HL-60/S4 (cell line): ENCODE measurements around the gene PUS7L.
"Not testable (repeated sequence)": the region's sequence is repeated elsewhere in the genome, so short reads cannot be mapped to it uniquely, and the experiment has no call there.

Experiments
- in situ Hi-C: fragments of 300-500 bp; cut with MboI; formaldehyde crosslinking; loops from 2 replicates; pipeline ENCODE4 v1.14.3; 2022; ENCODE audit warnings: low sequenced_read_pairs

Gene PUS7L

DNA sequence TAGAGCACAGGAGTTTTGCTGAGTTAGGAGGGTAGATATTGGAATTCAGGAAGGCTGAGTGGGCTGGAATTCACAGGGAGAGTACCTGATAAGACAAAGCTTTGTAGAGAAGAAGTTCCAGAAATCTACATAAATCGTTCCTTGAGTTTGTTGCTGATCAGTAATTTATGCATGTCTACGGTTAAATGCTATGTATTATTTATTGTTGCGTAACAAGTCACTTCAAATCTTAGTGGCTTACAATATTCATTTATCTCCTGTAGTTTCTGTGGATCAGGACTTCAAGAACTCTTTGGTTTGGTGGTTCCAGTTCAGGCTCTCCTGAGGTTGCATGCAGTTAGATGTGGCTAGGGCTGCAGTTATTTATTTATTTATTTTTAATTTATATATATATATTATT lies 7.8 kb downstream of the PUS7L start:
- in situ Hi-C loops: no loop called here

DNA sequence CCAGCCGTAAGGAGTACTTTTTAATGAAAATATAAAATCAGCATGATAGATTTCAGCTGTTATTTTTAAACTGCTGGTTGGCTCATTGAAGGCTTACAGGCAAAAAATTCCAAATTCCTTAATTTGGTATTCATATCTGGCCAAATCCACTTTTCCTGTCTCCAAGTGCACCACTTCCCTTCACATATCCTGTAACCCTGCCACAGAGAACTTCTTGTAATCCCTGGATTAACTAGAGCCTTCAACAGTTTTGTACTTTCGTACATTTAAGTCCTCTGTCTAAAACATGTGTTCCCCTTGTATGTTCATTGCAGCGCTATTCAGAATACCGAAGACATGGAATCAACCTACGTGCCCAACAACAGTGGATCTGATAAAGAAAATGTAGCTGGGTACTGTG lies 9.6 kb downstream of the PUS7L start:
- in situ Hi-C loops: no loop called here

DNA sequence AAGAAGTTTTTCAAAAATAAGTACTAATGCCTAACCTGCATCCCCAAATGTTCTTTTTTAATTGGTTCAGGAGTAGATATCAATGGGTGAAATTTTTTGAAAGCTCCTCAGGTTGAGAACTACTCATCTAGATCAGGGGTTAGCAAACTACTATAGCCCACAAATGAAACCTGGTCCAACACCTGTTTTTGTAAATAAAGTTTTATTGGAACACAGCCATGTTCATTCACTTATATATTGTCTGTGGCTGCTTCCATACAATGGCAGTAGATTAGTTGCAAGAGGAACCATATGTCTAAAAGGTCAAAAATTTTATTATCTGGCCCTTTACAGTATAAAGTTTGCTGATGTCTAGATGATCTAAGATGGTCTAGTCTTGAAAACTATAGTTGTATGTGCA lies 13.8 kb downstream of the PUS7L start:
- in situ Hi-C loops: no loop called here

DNA sequence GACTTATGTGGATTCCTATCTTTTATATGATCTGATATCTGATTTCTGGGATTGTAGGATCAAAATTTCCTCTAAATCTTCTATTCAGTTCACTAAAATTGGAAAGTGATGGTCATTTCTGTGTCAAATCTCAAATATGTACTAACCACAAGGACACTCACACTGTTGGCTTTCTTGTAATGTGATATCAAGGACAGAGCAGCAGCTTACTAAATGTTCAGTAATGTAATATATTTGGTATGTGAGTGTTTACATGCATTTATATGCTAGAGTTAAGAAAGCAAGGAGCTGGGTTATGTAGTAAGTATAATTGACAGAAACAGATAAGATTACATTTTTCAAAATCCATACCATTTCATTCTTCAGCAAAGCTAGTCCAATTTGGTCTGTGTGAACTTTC lies 16.5 kb downstream of the PUS7L start:
- in situ Hi-C loops: no loop called here

DNA sequence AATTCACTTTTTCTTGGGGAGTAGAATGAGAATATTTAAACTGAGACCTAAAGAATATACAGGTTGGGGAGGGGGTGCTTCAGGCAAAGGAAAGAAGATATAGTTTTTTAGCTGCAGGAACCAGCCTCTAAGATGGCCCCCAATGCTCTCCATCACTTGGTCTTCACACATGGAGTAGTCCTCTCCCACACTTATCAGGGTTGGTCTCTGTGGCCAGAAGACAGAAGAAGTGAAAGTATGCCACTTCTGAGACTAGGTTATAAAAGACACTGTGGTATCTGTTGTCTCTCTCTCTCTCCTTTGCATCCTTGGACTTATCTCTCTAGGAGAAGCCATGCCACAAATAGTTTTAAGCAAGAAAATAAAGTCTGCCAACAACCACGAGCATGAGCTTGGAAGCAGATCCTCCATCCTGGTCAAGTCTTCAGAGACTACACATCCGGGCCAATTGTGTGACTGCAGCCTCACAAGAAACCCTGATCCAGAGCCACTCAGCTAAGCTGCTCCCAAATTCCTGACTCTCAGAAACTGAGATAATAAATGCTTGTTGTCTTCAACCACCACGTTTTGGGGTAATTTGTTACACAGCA lies 18.0 kb downstream of the PUS7L start:
- in situ Hi-C loops: no loop called here

DNA sequence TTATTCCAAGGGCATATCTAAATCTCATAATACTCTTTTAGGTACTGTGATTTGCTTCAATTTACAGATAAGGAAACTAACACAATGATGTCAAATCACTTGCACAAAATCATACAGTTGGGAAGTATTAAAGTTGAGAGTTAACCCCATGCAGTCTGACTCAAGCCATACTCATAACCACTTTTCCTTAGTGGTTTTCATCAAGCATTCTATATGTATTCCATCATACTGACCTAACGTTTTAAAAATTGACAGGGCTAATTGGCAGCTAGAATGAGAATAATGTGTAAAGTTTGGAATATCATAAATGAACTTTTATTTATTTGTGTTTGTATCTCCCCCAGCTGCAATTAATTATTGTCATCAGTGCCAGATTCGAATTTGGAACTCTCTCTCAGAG lies 20.9 kb downstream of the PUS7L start:
- in situ Hi-C loops: no loop called here

DNA sequence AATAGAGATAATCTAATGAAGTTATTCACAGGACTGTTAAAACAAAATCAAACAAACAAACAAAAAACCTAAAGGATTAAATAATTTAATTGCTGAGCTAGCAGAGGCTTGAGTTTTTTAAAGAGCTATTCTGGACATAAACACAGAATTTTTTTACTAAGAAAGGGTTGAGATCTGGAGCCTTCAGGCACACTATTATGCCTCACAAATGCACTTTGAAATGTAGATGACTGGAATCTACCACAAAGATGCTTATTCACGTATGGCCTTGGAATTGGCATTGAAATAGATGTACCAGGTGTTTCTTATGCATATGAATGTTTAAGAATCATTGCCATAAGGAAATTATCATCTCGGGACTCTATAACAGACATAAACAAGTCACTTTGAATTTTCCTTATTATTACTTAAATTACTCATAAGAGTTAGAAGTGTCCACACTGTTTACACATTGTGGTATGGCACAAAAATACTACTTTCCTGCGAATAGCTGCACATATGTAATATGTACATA lies 21.6 kb downstream of the PUS7L start:
- in situ Hi-C loops: no loop called here

DNA sequence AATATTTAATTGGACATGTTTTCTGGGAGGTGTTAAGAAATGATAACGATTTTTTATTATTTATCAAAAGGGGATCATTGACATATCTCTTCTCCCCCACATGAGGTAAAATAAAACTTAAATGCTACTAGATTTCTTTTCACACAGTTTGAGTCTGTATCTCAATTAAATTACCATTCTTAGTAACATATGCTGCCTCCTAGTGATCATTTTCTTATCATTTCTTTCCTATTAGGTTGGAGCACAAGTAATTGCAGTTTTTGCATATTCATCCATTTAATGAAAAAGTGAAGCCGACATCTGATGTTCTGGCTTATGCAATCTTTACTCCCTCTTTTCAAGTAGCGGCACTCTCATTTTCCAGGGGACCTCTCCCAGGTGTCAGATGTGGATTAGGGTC lies 24.9 kb downstream of the PUS7L start:
- in situ Hi-C loops: no loop called here

DNA sequence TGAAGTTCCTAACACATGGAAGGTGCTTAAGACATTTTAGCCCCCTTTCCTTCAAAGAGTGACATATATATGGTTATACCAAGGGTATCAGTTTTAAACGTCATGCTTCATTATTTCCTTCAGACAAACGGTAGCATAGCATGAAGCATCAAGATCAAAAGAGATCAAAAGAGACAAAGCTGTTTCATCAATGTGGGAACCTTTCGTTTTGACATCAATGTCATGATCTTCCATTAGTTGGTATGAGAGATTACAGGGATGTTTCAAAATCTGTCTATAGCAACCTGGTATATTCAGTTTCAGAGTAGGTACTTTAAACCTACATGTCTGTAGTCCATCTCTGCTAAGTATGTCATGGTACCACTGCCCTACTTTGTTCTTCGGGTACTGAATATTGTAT lies 28.3 kb downstream of the PUS7L start:
- in situ Hi-C loops: no loop called here

DNA sequence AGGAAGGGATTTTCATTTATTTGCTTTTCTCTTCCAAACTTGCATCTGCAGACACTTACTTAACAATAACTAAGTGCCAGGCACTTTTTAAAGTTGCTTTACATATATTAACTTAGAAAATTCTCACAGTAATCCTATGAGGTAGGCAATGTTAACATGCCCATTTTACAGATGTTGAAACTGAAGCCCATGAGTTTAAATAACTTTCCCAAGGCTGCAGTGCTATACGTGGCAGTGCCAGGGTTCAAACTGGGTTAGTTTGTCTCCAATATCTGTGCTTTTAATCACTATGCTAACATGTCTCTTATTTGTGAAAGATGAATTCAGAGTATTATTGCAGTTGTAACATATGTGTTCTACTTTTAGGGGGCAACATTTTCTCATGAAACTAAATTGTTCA lies 29.9 kb downstream of the PUS7L start:
- in situ Hi-C loops: no loop called here

DNA sequence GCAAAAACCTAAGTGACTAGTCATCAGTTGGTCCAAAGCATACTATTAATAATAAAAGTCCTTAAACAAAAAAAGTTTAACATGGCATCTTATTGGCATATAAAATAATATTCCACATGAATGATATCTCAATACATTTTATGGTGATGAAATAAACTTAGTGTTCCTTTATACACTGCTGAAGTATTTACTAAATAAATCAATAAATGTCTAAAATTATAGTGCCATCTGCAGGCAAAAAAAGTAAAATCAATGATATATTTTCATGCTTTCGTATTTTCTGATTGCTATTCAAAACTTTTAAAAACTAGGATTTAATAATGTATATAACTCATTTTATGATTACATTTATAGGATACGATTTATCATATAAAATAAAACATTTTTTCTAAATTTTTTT lies 30.5 kb downstream of the PUS7L start:
- in situ Hi-C loops: no loop called here

DNA sequence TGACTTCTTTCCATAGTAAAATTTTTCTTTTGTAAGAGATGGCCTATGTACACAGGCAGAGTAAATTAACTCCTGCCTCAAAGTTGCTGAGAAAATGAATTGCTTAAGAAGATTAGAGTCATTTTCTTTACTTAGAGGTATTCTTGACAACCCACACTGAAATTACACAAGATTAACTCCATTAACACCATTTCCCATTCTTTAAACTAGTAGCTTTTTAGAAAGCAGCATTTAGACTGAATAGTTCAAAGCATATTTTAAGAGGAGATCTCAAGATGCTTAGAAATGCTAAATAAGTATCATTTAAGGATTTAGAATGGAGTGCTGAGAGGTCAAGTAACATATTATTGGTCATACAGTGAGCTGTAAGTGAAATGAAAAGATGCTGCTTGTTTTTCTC lies 35.5 kb downstream of the PUS7L start:
- in situ Hi-C loops: no loop called here

DNA sequence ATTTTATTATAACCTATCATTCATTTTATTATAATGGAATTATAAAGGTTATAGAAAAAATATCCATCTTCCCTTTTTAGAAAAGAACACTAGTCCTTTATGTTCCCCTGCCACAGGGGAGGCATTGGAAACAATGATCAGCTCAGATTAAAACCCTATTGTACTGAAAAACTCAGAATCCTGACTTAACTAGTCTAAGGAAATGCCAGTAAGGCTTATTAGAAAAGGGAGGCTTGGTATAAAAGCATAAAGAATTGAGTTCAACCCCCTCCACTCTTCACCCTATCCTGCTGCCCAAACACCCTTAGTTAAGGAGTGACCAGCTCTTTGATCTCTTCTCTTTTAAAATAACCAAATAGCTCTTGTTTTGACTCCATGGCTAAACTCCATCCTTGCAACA lies 36.0 kb downstream of the PUS7L start:
- in situ Hi-C loops: no loop called here

DNA sequence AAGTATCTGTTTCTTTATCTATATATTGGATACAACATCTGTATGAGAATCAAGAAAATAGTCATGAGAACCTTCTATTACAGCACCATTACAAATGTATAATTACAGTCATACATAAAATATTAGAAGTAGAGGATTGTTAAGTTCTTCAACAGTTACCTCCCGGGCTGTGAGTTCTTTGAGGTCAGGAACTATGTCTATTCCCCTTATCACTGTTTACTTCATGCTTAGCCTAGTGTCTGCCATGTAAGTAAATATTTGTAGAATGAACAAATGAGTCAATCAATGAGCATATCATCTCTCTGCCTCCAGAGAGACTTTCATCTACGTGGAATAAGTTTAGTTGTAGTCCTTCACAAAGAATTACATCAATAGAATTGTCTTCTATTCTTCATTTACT lies 47.2 kb downstream of the PUS7L start:
- in situ Hi-C loops: no loop called here

DNA sequence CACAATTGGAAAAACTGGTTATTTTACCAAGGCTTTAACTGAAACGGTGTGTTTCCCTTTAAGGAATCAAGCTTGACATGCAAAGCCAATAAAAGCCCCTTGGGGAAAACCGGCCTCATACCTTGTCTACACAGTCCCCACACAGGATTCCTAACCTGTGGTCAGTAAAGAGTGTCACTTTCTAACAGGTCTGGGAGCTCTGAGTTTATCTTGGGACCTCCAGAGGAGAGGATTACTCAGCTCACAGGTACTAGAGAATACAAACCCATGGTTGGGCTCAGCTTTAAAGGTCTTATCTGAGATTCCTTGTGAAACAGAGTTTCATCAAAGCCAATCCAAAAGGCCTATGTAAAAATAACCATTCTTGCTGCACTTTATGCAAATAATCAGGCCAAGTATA lies 54.8 kb downstream of the PUS7L start:
- in situ Hi-C loops: not testable (repeated sequence)

DNA sequence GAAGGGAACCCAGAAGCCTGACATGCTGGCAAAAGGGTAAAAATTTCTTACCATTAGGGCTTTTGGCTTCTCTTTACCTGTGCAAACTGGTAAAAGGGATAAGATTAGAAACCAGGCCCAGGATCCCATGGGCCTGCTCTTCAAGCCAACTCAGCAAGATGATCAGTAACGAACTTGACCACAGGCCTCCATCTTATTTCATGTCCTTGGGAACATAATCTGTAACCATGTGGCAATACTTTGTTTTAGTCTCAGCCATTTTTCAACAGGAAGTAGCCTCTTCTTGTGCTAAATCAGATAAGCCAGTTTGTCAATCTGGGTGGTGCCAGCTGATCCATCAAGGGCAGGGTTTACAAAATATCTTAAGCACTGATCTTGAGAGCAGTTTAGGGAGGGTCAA lies 57.4 kb downstream of the PUS7L start:
- in situ Hi-C loops: not testable (repeated sequence)

DNA sequence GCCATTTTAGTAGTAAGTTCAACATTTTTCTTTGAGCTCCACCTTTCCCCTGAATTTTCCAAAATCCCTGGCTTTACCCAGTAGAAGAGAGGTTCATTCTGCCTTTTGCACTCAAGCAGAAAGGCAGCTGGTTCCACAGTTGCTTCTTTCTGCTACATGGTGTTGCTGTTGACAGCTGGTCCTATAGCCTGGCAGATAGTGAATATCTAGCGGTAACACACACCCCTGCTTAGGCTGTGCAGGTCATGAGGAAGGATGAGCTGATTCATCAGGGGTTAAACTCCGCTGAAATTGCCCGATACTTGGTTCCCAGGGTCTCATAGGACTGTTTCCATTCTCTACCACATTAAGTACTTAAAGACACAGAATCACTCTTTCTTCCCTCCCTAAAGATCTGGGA lies 62.4 kb downstream of the PUS7L start:
- in situ Hi-C loops: no loop called here

DNA sequence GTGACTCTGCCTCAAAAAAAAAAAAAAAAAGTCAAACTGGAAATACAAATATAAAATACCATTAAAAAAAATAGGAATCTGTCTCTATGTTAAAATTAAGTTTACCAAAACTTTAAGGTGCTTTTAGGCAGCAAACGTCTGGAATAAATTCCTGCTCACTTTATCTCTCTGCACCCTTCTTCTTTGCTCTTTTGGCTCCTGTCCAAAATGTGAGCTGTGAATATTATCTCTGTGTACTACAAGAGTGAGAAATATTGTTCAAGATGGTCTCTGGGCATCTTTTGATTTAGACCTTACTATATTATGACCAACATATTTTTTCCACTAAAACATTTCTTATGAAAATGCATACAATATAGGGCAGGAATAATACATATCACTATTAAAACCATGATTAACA lies 63.7 kb downstream of the PUS7L start:
- in situ Hi-C loops: no loop called here

DNA sequence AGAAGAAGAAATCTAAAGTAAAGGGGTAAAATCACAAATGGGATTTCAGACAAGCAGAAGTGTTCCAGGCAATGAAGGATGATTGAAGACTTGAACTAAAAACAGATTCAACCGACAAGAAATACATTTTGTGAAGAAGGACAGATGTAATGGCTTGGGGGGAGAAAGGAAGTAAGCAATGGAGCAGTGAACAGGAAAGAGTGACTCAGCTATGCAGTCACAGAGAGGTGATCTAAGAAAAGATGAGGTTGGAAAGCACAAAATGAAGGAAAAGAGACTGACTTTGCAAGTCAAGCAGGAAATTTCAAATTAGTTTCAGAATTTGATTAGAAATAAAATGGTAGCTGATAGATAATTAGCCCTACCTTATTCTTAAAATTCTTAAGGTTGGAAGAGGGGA lies 66.5 kb downstream of the PUS7L start:
- in situ Hi-C loops: no loop called here

DNA sequence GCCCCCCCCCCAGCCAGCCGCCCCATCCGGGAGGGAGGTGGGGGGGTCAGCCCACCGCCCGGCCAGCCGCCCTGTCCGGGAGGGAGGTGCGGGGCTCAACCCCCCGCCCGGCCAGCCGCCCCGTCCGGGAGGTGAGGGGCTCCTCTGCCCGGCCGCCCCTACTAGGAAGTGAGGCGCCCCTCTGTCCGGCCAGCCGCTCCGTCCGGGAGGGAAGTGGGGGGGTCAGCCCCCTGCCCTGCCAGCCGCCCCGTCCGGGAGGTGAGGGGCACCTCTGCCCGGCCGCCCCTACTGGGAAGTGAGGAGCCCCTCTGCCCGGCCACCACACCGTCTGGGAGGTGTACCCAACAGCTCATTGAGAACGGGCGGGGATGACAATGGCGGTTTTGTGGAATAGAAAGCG lies 73.1 kb downstream of the PUS7L start:
- in situ Hi-C loops: not testable (repeated sequence)

DNA sequence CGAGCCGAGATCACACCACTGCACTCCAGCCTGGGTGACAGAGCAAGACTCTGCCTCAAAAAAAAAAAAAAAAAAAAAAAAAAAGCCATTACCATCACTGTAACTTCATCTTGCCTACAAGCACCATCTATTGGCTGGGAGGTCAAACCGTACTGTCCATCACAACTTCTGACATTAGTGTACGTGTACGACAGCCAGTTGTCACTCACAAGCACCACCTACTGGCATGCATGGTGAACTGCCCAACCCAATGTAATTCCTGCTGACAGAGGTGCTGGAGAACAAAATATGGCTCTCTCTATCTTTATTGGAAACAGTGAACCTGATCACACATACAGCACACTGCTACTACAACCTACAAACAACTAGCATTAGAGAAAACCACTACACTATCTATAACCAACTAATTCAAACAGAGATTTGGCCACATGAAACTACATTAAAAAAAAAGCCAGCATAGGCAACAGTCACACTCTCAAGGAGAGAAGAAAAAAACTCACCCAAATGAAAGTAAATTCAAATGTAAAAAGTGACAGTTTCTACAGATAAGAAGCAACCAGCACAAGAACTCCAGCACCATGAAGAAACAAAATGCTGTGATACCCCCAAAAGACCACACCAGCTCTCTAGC lies 82.3 kb downstream of the PUS7L start:
- in situ Hi-C loops: no loop called here

DNA sequence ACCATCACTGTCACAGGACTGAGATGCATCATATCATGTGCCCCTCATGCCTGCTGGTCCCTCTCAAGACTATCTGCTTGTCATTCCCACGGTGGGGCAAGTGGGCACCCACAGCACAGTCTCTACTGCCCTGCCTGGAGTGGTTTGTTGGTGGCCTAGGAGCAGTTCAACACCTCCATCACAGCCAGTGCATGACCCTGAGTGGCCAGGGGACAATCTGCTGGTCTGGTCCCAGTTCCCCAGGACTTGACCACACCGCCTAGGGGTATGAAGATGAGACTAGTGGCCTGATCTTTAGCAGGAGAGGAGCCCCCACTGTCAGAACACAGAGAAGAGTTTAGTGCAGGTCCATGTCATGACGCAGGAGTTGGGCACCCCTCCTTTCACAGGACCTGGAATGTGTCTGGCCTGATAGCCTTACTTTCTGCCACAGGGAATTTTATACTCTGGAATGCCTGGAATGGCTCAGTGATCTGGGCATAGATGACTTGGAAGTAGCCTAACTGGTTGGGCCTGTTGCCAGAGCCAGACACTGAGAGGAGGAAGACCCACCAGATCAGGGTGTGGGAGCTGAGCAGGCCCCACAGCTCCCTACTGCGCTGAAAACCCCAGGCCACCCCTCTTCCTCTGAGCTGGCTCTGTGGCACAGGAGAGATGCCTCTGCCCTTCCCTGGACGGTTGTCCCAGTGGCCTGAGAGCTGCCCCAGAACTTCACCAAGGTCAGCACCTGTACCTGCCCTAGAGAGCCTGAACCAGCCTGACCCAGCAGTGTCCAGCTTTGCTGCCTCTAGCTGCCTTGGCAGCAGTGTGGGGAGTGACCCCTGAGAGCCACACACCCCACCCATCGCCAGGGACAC lies 83.3 kb downstream of the PUS7L start:
- in situ Hi-C loops: no loop called here
